ENCODE data around the gene FLRT3.

Gene FLRT3

DNA sequence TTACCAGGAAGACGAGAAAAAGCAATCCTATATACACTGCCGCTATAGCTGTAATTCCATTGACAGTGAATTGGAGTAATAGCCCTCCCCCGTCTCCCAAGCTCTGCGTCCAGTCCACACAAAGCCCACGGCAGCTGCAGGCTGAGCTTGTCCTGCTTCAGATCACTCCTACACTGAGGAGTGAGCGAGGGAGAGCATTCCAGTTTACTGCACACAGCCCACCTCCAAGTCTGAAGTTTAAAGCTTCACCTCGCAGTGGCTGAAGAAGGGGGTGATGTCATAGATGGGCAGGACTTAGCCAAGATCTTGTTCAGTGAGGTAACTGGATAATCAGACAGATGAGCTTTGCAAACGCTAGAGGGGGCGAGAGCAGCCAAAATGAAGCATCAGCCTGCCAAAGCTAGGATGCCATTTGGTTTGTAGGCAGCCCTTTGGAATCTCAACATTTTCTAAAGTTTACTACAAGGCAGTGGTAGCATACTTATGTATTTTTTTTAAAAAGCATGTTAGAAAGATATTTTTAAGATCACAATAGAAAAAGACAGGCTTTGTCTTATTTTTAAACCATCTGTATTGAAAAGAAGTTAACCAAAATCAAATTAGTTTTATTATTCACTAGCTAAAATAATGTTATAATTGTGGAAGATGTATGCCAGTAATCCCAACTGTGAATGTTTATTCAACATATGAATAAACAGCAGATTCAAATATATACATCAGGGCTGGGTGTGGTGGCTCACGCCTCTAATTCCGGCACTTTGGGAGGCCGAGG is at the start of gene FLRT3:
TSS of gene FLRT3 (minus strand) at position 213 of the 772 bp plus-strand sequence. CDS start 10,106 bp downstream, outside the sequence.
- DNase-seq (ENCODE audit: low read depth in 2 of 2): no peak

DNA sequence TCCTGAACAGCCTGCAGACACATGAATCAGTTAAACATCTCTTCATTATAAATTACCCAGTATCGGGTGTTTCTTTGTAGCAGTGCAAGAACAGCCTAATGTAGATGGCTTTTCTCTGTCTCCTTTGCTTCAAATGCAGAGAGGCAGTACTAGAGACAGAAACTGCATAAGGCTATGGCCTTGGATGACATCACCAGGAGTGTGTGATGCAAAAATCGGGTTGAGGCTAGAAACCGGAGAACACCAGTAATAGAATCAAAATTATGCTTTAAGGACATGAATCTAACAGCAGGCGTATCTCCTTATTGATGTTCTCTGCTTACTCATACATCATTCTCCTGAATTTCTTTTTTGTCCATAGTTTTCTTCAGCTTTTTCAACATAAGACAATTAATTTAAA is 49.3 kb upstream of the FLRT3 start:
- no peak for DNase-seq (ENCODE audit: low read depth in 2 of 2)

GRCh38 chr20:14385176-14385740 is 47.8 kb upstream of the FLRT3 start:
- DNase-seq (ENCODE audit: low read depth in 2 of 2): no peak

- DNase-seq (ENCODE audit: low read depth in 2 of 2): no peak
These were observed 47.2 kb upstream of the FLRT3 start for GRCh38 chr20:14384416-14385175.

GRCh38 chr20:14383335-14383734 is 45.9 kb upstream of the FLRT3 start:
- no peak for DNase-seq (ENCODE audit: low read depth in 2 of 2)

DNA sequence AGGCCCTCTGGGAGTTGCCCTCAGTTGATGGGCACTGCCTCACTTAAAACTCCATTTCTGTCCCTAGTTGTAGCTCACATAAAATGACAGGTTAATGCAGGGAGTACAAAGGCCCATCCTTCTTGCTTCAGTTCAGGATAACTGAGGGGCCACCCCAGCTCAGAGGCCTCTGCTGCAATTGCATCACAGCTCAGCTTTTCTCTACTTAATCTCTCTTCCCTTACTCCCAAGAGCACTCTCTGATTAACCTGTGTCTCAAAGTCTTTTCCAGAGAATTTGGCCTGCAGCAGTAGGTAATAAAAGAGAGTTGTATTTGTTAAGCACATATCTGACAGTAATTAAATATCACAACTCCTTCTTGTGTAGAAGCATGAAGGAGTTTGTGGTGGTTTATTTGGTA is 40.9 kb upstream of the FLRT3 start:
- no peak for DNase-seq (ENCODE audit: low read depth in 2 of 2)

GRCh38 chr20:14375416-14375985 is 38.1 kb upstream of the FLRT3 start:
- no peak for DNase-seq (ENCODE audit: low read depth in 2 of 2)

GRCh38 chr20:14374196-14374595 is 36.8 kb upstream of the FLRT3 start:
- DNase-seq (ENCODE audit: low read depth in 2 of 2): no peak

DNA sequence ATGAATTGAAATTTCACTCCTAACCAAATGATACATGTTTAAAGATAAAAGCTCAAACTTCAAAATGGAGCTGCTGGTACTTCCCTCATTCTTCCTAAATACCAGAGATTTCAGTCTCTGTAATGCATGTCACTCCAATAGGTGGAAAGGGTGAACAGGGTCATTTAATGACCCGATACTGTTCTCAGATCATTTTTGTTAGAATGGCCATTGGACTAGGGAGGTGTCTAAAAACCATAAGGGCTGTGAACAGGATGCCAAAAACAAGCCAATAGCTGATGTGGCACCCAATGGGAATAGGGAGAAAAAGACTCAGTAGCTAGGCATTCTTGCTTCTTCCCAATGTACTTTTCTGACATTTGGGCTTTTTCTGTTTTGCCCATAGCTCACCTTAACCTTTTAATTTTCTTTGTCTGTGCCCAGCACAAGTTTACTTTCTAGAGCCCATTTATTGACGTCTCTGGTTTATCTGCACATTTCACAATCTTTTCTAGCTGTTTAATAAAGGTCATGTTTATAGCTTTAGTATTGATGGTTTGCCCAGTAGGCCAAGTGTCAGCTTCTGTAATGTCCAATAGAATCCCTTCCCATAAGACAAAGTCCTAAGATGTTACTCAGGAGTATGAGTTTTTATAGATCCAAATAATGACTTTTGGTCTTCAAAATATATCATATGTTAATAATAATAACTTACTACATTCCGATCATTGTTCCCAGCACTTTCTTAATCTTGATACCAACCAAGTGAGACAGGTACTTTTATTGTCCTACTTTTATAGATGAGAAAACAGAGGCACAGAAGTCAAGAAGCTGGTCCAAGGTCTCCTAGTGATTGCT is 24.3 kb upstream of the FLRT3 start:
- no peak for DNase-seq (ENCODE audit: low read depth in 2 of 2)

GRCh38 chr20:14360416-14360815 is 23.0 kb upstream of the FLRT3 start:
- no peak for DNase-seq (ENCODE audit: low read depth in 2 of 2)

GRCh38 chr20:14355791-14356190 is 18.4 kb upstream of the FLRT3 start:
- DNase-seq (ENCODE audit: low read depth in 2 of 2): no peak

GRCh38 chr20:14344746-14345145 is 7.3 kb upstream of the FLRT3 start:
- no peak for DNase-seq (ENCODE audit: low read depth in 2 of 2)

GRCh38 chr20:14343491-14344065 is 6.2 kb upstream of the FLRT3 start:
- no peak for DNase-seq (ENCODE audit: low read depth in 2 of 2)

DNA sequence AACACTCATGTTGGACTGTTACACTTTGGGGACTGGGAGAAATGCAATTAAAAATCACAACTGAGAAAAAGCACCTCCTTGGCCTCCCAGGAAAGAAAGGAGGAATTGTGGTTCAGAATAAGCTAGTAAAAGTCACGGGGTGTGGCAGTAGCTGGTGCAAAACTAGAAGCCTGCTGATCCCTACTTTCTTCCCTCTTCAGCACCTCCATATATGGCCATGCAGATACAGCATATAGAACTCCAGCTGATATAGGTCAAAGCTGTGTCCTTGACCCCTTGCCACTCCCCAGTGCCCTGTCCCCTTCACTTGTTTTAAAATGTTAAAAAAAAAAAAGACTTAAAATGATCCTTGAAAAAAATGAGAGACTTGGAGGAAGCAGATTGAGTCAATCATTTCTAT is 5.5 kb upstream of the FLRT3 start:
- DNase-seq (ENCODE audit: low read depth in 2 of 2): no peak

DNA sequence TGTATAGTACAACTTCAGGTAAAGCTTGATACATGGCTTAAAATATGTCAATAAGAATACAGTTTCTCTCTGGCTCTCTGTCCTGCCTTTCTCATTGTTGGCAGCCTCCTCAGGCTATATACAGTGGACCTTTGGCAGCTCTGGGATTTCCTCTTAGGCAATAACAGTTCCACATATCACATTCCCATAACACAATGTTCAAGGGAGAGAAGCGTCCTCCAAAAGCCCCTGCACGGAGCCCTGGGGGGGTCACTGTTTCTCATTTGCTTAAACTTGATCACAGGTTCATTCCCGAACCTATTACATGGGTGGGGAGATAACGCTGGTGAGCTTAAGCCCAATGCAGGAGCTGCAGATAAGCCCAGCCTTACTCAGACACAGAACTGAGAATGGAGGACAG is 4.4 kb upstream of the FLRT3 start:
- no peak for DNase-seq (ENCODE audit: low read depth in 2 of 2)

DNA sequence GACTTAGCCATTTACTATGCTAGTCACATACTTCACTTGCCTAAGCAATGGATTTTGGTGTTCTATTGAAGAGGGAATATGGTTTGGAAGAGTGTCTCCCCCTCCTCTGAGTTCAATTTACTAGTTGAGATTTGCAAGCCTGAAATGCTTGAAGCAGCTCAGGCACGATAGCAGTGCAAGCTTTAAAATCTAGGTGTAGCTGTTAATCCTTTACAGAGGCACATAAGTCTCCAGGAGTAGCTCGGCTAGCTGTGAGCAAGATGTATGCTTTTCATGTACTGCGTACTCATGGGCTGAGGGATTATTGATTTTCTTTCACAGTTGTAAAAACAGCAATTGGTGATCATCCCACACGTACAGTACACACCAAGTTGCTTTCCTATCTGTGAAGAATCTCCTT is 726 bp downstream of the FLRT3 start:
- no peak for DNase-seq (ENCODE audit: low read depth in 2 of 2)

DNA sequence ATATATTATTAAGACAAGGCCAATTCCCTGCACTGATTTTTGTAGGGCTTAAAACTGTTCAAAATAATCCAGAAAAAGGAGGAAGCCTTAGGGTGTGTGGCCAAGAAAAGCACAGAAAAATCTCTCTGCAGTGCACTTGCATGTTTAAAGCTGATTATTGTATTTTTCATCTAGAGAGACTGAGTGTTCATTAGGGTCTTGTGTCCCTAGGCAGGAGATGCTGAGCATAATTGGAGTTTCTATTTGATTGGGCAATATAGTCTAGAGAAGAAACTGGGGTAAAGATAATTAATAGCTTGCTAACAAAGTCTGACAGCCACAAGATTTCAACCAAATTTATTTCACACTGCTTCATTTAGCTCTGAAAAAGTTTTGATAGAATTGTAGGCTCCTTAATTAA is 2.4 kb downstream of the FLRT3 start:
- no peak for DNase-seq (ENCODE audit: low read depth in 2 of 2)

- no peak for DNase-seq (ENCODE audit: low read depth in 2 of 2)
These were observed 3.0 kb downstream of the FLRT3 start for GRCh38 chr20:14334306-14334930.

GRCh38 chr20:14333721-14334120 is 3.7 kb downstream of the FLRT3 start:
- DNase-seq (ENCODE audit: low read depth in 2 of 2): no peak

DNA sequence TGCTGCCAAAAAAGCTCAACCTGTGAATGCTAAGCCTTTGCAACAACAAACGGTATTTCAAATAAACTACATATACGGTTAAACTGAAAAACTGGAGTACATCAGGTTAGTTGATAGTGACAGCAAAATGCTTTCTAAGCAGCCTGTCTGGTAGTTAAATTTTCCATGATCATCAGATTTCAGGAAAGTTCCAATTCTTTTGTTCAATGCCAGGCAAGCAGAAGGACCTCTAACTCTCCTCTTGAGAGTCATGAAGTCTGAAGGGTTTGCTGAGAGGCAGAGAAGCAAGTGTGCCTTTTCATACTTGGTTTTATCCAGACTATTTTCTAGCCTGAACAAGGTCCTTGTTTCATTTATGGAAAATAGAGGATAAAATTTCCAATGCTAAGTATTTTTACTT is 4.5 kb downstream of the FLRT3 start:
- DNase-seq (ENCODE audit: low read depth in 2 of 2): no peak

GRCh38 chr20:14331646-14332045 is 5.8 kb downstream of the FLRT3 start:
- no peak for DNase-seq (ENCODE audit: low read depth in 2 of 2)

Measured in stimulated activated CD8-positive, alpha-beta memory T cell treated with anti-CD3 and anti-CD28 coated beads, Interleukin-2, amount 100 ng/mL, for 48 hours (primary cell).